Large intestine (tissue), 3 donors: ENCODE data around the gene FOXQ1. TPM values are rescaled to one million over a fixed set of nuclear protein-coding genes. Genes with fewer than 3 reads are reported as not detected.

ENCODE experiments used
- DNase-seq, 2 donors: peaks; one replicate each; pipeline versions ENCODE4 v3.0.0 to v3.0.0-alpha.2; 2013
- H3K27ac ChIP-seq: one replicate; pipeline ENCODE4 v1.5.1; 2013; ENCODE audit warnings: low read length
- H3K27me3 ChIP-seq: 2 replicates; pipeline ENCODE4 v1.6.1; 2013; ENCODE audit warnings: low read length; ENCODE audit not compliant: control insufficient read depth, insufficient read depth
- H3K36me3 ChIP-seq: 2 replicates; pipeline ENCODE4 v1.6.1; 2013; ENCODE audit warnings: low read length; ENCODE audit not compliant: control insufficient read depth, insufficient read depth
- H3K4me1 ChIP-seq: one replicate; pipeline ENCODE4 v1.6.1; 2013; ENCODE audit warnings: low read length; ENCODE audit not compliant: control insufficient read depth, insufficient read depth
- H3K4me3 ChIP-seq: one replicate; pipeline ENCODE4 v1.5.1; 2013; ENCODE audit warnings: low read length
- H3K9me3 ChIP-seq: one replicate; pipeline ENCODE4 v1.6.1; 2013; ENCODE audit warnings: mild to moderate bottlenecking, low read depth, low read length, moderate library complexity; ENCODE audit not compliant: control insufficient read depth
- WGBS: methylation state at CpG from one replicate; pipeline ENCODE4 v1.1.5; 2013; ENCODE audit warnings: low lambda C conversion rate; ENCODE audit not compliant: insufficient coverage; 5-methylcytosine and 5-hydroxymethylcytosine counted together
- polyA plus RNA-seq: library from polyadenylated mRNA; unstranded; fragments of 120-200 nt; gene quantifications from one replicate; pipeline ENCODE4 v1.2.1, GENCODE V29; 2013

Gene FOXQ1
- polyA plus RNA-seq, 1 donor = 4.9 TPM

DNA sequence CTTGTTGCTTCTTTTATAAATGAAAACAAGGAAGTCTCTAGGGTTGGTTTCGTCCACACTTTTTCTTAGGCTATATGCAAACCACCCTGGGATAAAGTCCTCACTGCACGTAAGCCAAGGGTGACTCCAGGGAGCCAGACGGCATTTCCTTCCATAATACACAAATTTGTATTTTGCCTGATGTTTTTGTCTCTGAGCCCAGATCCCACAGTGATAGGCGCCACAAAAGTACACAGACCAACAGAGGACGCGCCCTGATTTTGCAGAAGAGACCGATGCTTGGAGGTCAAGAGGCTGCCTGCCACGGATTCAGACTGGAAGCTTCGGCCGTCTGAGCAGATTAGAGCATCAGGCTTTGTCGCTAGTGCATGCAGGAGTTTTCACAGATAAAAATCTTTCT, 22.8 kb downstream of the FOXQ1 start:
- DNase-seq = peak in 1 of 2 donors; percentile 64
- Histone ChIP-seq H3K9me3 (no peaks in the 10 kb centered on the region), H3K4me3 (no peak overlapping the region), H3K27ac (peak overlapping the region; percentile 49), H3K36me3 (no peaks in the 10 kb centered on the region), H3K4me1 (peaks cover 20% of the 10 kb centered on the region), H3K27me3 (no peaks in the 10 kb centered on the region)
- WGBS = no CpG with 5 or more reads among the region's 11 CpGs

GRCh38 chr6:1335367-1336037, 23.6 kb downstream of the FOXQ1 start:
- no CpG with 5 or more reads among the region's 14 CpGs for WGBS

DNA sequence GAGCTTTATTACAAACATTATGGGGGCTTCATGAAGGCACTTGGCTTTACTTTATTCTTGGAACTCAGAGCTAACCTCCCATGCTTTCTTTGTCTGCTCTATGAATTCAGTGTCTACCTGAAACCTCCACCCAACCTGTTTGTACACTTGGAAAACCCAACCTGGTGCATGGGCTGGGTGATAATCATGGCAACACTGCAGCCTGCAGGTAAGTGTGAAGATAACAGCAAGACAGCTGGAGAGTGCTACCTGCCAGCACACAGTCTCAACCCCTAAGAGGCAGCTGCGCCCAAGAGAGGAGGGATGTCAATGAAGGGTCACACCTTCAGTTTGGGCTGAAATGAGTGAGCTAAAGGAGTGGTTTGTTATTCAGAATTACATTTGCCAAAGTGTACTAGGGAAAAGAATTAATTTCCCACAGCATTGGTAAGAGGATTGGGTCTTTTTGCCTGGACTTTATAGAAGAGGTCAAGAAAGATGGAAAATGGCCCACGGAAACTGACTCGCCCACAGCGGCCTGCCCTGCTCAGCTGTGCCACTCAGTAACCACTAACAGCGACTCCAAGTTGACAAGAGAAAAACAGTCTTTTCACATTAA, 24.4 kb downstream of the FOXQ1 start:
- Histone ChIP-seq H3K27ac (peak overlapping the region; percentile 64), H3K4me3 (no peak overlapping the region), H3K9me3 (no peaks in the 10 kb centered on the region), H3K27me3 (peaks cover 11% of the 10 kb centered on the region), H3K4me1 (peaks cover 20% of the 10 kb centered on the region), H3K36me3 (no peaks in the 10 kb centered on the region)
- no CpG with 5 or more reads among the region's 5 CpGs for WGBS
- peak; percentile 56 to 72 for DNase-seq

More at GRCh38 chr6:1335367-1336037, 23.6 kb downstream of the FOXQ1 start:
- Histone ChIP-seq H3K9me3 (no peaks in the 10 kb centered on the region), H3K27ac (peak overlapping the region; percentile 64), H3K27me3 (peaks cover 7% of the 10 kb centered on the region), H3K4me1 (peaks cover 20% of the 10 kb centered on the region), H3K4me3 (no peak overlapping the region), H3K36me3 (no peaks in the 10 kb centered on the region)
- peak; percentile 89 to 97 for DNase-seq

DNA sequence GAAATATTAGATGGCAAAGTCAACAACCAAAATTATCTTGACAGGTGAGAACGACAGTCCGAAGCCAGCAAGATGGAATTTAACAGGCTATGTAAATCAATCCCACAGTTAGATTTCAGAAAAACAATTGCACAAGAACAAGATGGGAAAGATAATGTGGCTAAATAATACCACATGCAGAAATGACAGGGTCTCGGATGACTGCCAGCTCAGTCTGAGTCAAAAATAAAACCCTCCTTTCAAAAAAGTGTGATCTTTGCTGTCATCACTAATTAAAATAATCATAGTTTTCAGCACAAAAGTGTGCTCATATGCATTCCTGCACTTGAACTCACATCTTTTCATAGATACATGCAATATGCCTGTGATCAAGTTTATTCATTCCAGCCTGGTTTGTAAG, 25.9 kb downstream of the FOXQ1 start:
- Histone ChIP-seq H3K4me1 (peaks cover 20% of the 10 kb centered on the region), H3K27ac (no peak overlapping the region), H3K36me3 (no peaks in the 10 kb centered on the region), H3K9me3 (no peaks in the 10 kb centered on the region), H3K4me3 (no peak overlapping the region), H3K27me3 (peaks cover 16% of the 10 kb centered on the region)
- WGBS = 100% methylated on average over 1 of the region's 3 CpGs
- DNase-seq = no peak

DNA sequence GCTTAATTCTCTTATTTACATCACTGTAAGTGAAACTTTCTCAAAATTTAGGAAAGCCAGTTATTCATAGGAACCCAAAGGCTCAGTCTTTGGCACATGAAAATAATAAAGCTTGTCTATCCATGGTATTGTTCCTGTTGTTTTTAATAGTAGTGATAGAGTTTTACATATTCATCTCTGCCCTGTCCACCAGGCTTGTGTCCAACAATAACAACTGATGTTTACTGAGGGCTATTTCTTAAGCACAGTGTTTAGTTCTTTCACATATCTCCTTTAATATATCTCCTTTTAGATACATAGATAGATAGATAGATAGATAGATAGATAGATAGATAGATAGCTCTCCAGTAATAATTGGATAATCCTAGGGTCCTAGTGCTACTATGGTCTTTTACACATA, 34.2 kb downstream of the FOXQ1 start:
- no peak overlapping the region for H3K27ac ChIP-seq
- H3K9me3 ChIP-seq = peaks cover 3% of the 10 kb centered on the region
- no peak for DNase-seq
- H3K36me3 ChIP-seq = no peaks in the 10 kb centered on the region
- H3K4me3 ChIP-seq = no peak overlapping the region
- no peaks in the 10 kb centered on the region for H3K4me1 ChIP-seq
- peaks cover 10% of the 10 kb centered on the region for H3K27me3 ChIP-seq

DNA sequence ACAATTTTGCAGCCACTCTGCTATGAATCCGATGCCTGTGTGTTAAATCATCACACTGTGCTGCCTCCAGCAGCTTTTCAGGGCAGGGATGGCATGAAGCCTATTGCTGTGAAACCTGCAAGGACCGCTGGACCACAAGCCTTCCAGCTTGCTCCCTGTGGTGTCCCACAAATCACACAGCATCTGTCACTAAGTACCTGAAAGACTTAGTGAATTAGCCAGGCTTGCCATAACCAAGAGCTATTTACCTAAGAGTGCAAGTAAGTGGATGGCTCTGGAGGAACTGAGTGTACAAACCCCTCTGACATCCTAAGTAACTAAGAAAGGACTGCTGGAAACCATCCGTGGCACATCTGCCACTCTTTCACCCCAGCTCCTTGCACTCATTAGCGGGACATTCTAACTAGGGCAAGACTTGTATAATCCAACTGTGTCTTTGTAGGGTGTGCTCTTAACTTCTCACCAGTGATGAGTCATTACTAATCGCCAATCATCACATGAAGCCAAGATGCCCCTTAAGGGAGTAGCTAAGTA, 34.7 kb downstream of the FOXQ1 start:
- peaks cover 7% of the 10 kb centered on the region for H3K27me3 ChIP-seq
- no peak overlapping the region for H3K4me3 ChIP-seq
- H3K9me3 ChIP-seq = peaks cover 6% of the 10 kb centered on the region
- no CpG with 5 or more reads among the region's 5 CpGs for WGBS
- no peaks in the 10 kb centered on the region for H3K4me1 ChIP-seq
- no peaks in the 10 kb centered on the region for H3K36me3 ChIP-seq
- no peak overlapping the region for H3K27ac ChIP-seq
- no peak for DNase-seq

GRCh38 chr6:1347161-1347560, 35.3 kb downstream of the FOXQ1 start:
- DNase-seq = no peak
- WGBS = no CpG with 5 or more reads among the region's 3 CpGs
- H3K9me3 ChIP-seq = peaks cover 6% of the 10 kb centered on the region
- H3K36me3 ChIP-seq = no peaks in the 10 kb centered on the region
- no peak overlapping the region for H3K27ac ChIP-seq
- no peaks in the 10 kb centered on the region for H3K4me1 ChIP-seq
- H3K4me3 ChIP-seq = no peak overlapping the region
- H3K27me3 ChIP-seq = peaks cover 6% of the 10 kb centered on the region

- Histone ChIP-seq H3K27ac (no peak overlapping the region), H3K36me3 (no peaks in the 10 kb centered on the region), H3K4me3 (no peak overlapping the region), H3K4me1 (no peaks in the 10 kb centered on the region), H3K27me3 (peaks cover 4% of the 10 kb centered on the region), H3K9me3 (peaks cover 6% of the 10 kb centered on the region)
- DNase-seq = peak in 1 of 2 donors; percentile 33
- no CpG with 5 or more reads among the region's 1 CpG for WGBS
These were observed 36.8 kb downstream of the FOXQ1 start for GRCh38 chr6:1348675-1349074.

DNA sequence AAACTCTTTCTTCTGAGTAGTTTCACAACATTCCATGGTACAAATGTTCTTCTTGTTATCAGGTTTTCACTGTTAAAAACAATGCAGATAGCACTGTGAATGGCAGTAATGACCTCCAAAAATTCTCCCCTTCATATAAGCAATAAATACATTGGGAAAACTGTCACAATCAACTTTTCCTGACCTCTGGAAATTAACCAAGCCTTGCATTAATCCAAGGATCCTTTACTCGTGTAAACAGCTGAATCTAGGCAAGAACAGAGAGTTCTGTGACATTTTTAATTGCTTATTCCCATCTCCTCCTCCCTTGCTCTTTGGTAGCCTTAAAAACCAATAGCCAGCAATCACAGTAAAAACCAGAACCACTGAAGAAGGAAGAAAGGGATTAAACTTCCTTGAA, 37.8 kb downstream of the FOXQ1 start:
- Histone ChIP-seq H3K27ac (no peak overlapping the region), H3K36me3 (no peaks in the 10 kb centered on the region), H3K27me3 (peaks cover 4% of the 10 kb centered on the region), H3K9me3 (peaks cover 6% of the 10 kb centered on the region), H3K4me3 (no peak overlapping the region), H3K4me1 (no peaks in the 10 kb centered on the region)
- WGBS = 50% methylated on average over 1 of the region's 1 CpG
- no peak for DNase-seq

DNA sequence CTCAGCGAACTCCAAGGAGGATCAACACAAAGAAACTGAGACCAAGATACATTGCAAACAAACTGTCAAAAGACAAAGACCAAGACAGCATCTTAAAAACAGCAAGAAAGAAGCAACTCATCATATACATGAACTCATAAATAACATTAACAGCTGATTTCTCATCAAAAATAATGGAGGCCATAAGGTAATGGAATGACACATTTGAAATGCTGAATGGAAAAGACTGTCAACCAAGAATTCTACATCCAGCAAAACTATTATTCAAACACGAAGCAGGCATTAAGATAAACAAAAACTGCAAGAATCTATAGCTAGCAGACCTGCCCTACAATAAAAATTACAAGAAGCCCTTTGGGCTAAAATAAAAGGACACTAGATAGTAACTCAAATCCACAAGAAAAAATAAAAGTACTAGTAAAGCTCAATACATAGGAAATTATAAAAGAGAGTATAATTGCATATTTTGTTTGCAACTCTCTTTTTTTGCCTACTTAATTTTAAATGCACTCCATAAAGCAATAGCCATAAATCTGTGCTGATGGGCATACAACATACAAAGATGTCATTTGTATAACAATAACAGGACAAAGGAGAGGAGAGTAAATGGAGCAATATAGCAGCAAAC, 39.6 kb downstream of the FOXQ1 start:
- Histone ChIP-seq H3K27ac (no peak overlapping the region), H3K27me3 (peaks cover 4% of the 10 kb centered on the region), H3K9me3 (peaks cover 6% of the 10 kb centered on the region), H3K4me1 (no peaks in the 10 kb centered on the region), H3K4me3 (no peak overlapping the region), H3K36me3 (no peaks in the 10 kb centered on the region)
- WGBS = no CpG with 5 or more reads among the region's 2 CpGs
- no peak for DNase-seq
